Liver (tissue), 9 donors: Measurements from ENCODE around the gene ANP32D. TPM values are rescaled to one million over a fixed set of nuclear protein-coding genes. Genes with fewer than 3 reads are reported as not detected.
"Not testable (repeated sequence)": the region's sequence is repeated elsewhere in the genome, so short reads cannot be mapped to it uniquely, and the experiment has no call there.

Experiments
- DNase-seq: peaks from one replicate; pipeline ENCODE4 v3.0.0-alpha.2; 2017; ENCODE audit warnings: low spot score
- H3K27ac ChIP-seq, 2 donors: one replicate each; pipeline ENCODE4 v1.7.0; 2013; ENCODE audit warnings: inconsistent platforms in 2 of 2, low read length in 2 of 2, control low read depth in 1 of 2, low read depth in 1 of 2, mild to moderate bottlenecking in 1 of 2
- H3K27me3 ChIP-seq, 4 donors: one replicate each; pipeline versions ENCODE4 v1.6.1 to v1.7.0; 2013; ENCODE audit warnings: low read length in 3 of 4, inconsistent platforms in 1 of 4, mild to moderate bottlenecking in 1 of 4, moderate library complexity in 1 of 4; ENCODE audit not compliant: control insufficient read depth in 4 of 4, insufficient read depth in 4 of 4
- H3K36me3 ChIP-seq, 4 donors: one replicate each; pipeline versions ENCODE4 v1.6.1 to v1.7.0; 2013; ENCODE audit warnings: low read length in 3 of 4, mild to moderate bottlenecking in 3 of 4, low read depth in 1 of 4, moderate library complexity in 1 of 4; ENCODE audit not compliant: control insufficient read depth in 4 of 4, insufficient read depth in 3 of 4
- H3K4me1 ChIP-seq, 4 donors: one replicate each; pipeline versions ENCODE4 v1.6.1 to v1.7.0; 2013; ENCODE audit warnings: low read length in 3 of 4, mild to moderate bottlenecking in 3 of 4, moderate library complexity in 1 of 4; ENCODE audit not compliant: control insufficient read depth in 4 of 4, insufficient read depth in 4 of 4
- H3K4me3 ChIP-seq, 3 donors: one replicate each; pipeline versions ENCODE4 v1.6.1 to v1.7.0; 2013; ENCODE audit warnings: low read length in 3 of 3, control low read depth in 1 of 3, low read depth in 1 of 3, mild to moderate bottlenecking in 1 of 3
- H3K9ac ChIP-seq, 2 donors: one replicate each; pipeline ENCODE4 v1.7.0; 2013; ENCODE audit warnings: low read length in 2 of 2, mild to moderate bottlenecking in 2 of 2, moderate library complexity in 2 of 2, control low read depth in 1 of 2, low read depth in 1 of 2
- H3K9me3 ChIP-seq, 4 donors: one replicate each; pipeline versions ENCODE4 v1.6.1 to v1.7.0; 2013; ENCODE audit warnings: low read length in 3 of 4; ENCODE audit not compliant: control insufficient read depth in 4 of 4
- CTCF ChIP-seq: fragments of 150-350 bp; IDR thresholded peaks from 2 replicates; pipeline ENCODE4 v1.5.1; 2017; ENCODE audit warnings: improper control_type of control experiment, low read depth, low read length; ENCODE audit not compliant: missing input control
- EGR1 ChIP-seq, 2 donors: IDR thresholded peaks; 2 replicates each; pipeline ENCODE4 v1.6.1; 2016 to 2018; ENCODE audit warnings: antibody characterized with exemption in 2 of 2, low read depth in 2 of 2
- FOXA1 ChIP-seq: IDR thresholded peaks from 2 replicates; pipeline ENCODE4 v1.6.1; 2016; ENCODE audit warnings: antibody characterized with exemption
- FOXA2 ChIP-seq: IDR thresholded peaks from 2 replicates; pipeline ENCODE4 v1.6.1; 2016; ENCODE audit warnings: antibody characterized with exemption
- GABPA ChIP-seq, 2 donors: IDR thresholded peaks in 1 of 2; conservative IDR thresholded peaks in 1 of 2; 2 replicates each; pipeline ENCODE4 v1.6.1; 2016; ENCODE audit warnings: antibody characterized with exemption in 2 of 2, mild to moderate bottlenecking in 1 of 2, moderate library complexity in 1 of 2
- HNF4A ChIP-seq, 2 donors: conservative IDR thresholded peaks; 2 replicates each; pipeline ENCODE4 v1.6.1; 2016; ENCODE audit warnings: antibody characterized with exemption in 2 of 2, mild to moderate bottlenecking in 2 of 2
- HNF4G ChIP-seq: IDR thresholded peaks from 2 replicates; pipeline ENCODE4 v1.6.1; 2016; ENCODE audit warnings: antibody characterized with exemption
- JUND ChIP-seq, 2 donors: IDR thresholded peaks; 2 replicates each; pipeline ENCODE4 v1.6.1; 2016; ENCODE audit warnings: antibody characterized with exemption in 2 of 2
- NR2F2 ChIP-seq: IDR thresholded peaks from 2 replicates; pipeline ENCODE4 v1.6.1; 2016; ENCODE audit warnings: antibody characterized with exemption
- RAD21 ChIP-seq, 2 donors: IDR thresholded peaks; 2 replicates each; pipeline ENCODE4 v1.6.1; 2016; ENCODE audit warnings: antibody characterized with exemption in 2 of 2, mild to moderate bottlenecking in 2 of 2
- REST ChIP-seq: IDR thresholded peaks from 2 replicates; pipeline ENCODE4 v1.6.1; 2016; ENCODE audit warnings: antibody characterized with exemption, mild to moderate bottlenecking
- RXRA ChIP-seq, 2 donors: IDR thresholded peaks; 2 replicates each; pipeline ENCODE4 v1.6.1; 2017 to 2018; ENCODE audit warnings: antibody characterized with exemption in 2 of 2, mild to moderate bottlenecking in 1 of 2
- SP1 ChIP-seq: IDR thresholded peaks from 2 replicates; pipeline ENCODE4 v1.6.1; 2018; ENCODE audit warnings: antibody characterized with exemption, mild to moderate bottlenecking
- TAF1 ChIP-seq: conservative IDR thresholded peaks from 2 replicates; pipeline ENCODE4 v1.6.1; 2016; ENCODE audit warnings: antibody characterized with exemption, mild to moderate bottlenecking
- YY1 ChIP-seq: IDR thresholded peaks from 2 replicates; pipeline ENCODE4 v1.6.1; 2016; ENCODE audit warnings: antibody characterized with exemption, mild to moderate bottlenecking
- WGBS: extraction: QIAGEN DNeasy Blood & Tissue Kit; methylation state at CpG from one replicate; pipeline ENCODE4 v1.1.7; 2013; 5-methylcytosine and 5-hydroxymethylcytosine counted together
- polyA plus RNA-seq, 2 donors: library from polyadenylated mRNA; stranded (reverse) in 1 of 2; unstranded in 1 of 2; fragments of 200-250 nt in 1 of 2; fragments of >200 nt in 1 of 2; fragmentation: Nextera tagmentation in 1 of 2; extraction: Ambion mirVana in 1 of 2; gene quantifications; one replicate each; pipeline versions ENCODE4 v1.2.1 to v1.2.3, GENCODE V29; 2013 to 2015
- total RNA-seq, 2 donors: library from RNA; depleted of rRNA; stranded (reverse); fragments of >200 nt; gene quantifications; one replicate each; pipeline ENCODE4 v1.2.3, GENCODE V29; 2014
- TF ChIP-seq, protein P1 (sequence below): IDR thresholded peaks from 2 replicates; pipeline ENCODE4 v1.6.1; 2016; ENCODE audit warnings: antibody characterized with exemption
- TF ChIP-seq, protein P2 (sequence below): IDR thresholded peaks from 2 replicates; pipeline ENCODE4 v1.6.1; 2016; ENCODE audit warnings: antibody characterized with exemption
- TF ChIP-seq, protein P3 (sequence below): IDR thresholded peaks from 2 replicates; pipeline ENCODE4 v1.6.1; 2016; ENCODE audit warnings: antibody characterized with exemption
- donor health status: healthy.
- donor health status: healthy.
- donor health status: healthy.
- donor health status: healthy.
- donor health status: healthy.

The ANP32D gene
- total and polyA plus RNA-seq, 4 donors, result not detected

DNA sequence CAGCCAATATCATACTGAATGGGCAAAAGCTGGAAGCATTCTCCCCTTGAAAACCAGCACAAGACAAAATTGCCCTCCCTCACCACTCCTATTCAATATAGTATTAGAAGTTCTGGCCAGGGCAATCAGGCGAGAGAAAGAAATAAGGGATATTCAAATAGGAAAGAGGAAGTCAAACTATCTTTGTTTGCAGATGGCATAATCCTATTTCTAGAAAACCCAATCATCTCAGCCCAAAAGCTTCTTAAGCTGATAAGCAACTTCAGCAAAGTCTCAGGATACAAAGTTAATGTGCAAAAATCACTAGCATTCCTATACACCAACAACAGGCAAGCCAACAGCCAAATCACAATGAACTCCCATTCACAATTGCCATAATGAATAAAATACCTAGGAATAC lies 21.0 kb upstream of the ANP32D start:
- H3K27ac ChIP-seq, result no peak overlapping the region
- DNase-seq, result no peak
- H3K4me1 ChIP-seq, result no peaks in the 10 kb centered on the region
- peaks cover 0 to 1% (median 0%) of the 10 kb centered on the region in 4 donors for H3K9me3 ChIP-seq
- TF ChIP-seq GABPA (IDR thresholded peaks at IDR 0.05 in 1 of 2, conservative IDR thresholded peaks at IDR 0.05 in 1 of 2) (no peak), RXRA (IDR thresholded peaks at IDR 0.05) (no peak), EGR1 (IDR thresholded peaks at IDR 0.05; ENCODE audit: low read depth in 2 of 2) (no peak), SP1 (no peak), CTCF (no peak), HNF4G (no peak), TAF1 (no peak), HNF4A (conservative IDR thresholded peaks at IDR 0.05) (no peak), REST (no peak), RAD21 (IDR thresholded peaks at IDR 0.05) (no peak), JUND (IDR thresholded peaks at IDR 0.05) (no peak), NR2F2 (no peak), YY1 (no peak), FOXA2 (no peak), FOXA1 (no peak)
- TF ChIP-seq, protein P1, sequence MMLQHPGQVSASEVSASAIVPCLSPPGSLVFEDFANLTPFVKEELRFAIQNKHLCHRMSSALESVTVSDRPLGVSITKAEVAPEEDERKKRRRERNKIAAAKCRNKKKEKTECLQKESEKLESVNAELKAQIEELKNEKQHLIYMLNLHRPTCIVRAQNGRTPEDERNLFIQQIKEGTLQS, result no peak
- TF ChIP-seq, protein P2, sequence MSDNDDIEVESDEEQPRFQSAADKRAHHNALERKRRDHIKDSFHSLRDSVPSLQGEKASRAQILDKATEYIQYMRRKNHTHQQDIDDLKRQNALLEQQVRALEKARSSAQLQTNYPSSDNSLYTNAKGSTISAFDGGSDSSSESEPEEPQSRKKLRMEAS, result no peak
- TF ChIP-seq, protein P3, sequence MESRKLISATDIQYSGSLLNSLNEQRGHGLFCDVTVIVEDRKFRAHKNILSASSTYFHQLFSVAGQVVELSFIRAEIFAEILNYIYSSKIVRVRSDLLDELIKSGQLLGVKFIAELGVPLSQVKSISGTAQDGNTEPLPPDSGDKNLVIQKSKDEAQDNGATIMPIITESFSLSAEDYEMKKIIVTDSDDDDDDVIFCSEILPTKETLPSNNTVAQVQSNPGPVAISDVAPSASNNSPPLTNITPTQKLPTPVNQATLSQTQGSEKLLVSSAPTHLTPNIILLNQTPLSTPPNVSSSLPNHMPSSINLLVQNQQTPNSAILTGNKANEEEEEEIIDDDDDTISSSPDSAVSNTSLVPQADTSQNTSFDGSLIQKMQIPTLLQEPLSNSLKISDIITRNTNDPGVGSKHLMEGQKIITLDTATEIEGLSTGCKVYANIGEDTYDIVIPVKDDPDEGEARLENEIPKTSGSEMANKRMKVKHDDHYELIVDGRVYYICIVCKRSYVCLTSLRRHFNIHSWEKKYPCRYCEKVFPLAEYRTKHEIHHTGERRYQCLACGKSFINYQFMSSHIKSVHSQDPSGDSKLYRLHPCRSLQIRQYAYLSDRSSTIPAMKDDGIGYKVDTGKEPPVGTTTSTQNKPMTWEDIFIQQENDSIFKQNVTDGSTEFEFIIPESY, result no peak
- H3K36me3 ChIP-seq, result no peaks in the 10 kb centered on the region
- H3K9ac ChIP-seq, result no peak overlapping the region
- WGBS, result 49% methylated on average over 1 of the region's 1 CpG
- H3K4me3 ChIP-seq, result no peak overlapping the region
- peaks cover 0 to 5% (median 0%) of the 10 kb centered on the region in 4 donors for H3K27me3 ChIP-seq

DNA sequence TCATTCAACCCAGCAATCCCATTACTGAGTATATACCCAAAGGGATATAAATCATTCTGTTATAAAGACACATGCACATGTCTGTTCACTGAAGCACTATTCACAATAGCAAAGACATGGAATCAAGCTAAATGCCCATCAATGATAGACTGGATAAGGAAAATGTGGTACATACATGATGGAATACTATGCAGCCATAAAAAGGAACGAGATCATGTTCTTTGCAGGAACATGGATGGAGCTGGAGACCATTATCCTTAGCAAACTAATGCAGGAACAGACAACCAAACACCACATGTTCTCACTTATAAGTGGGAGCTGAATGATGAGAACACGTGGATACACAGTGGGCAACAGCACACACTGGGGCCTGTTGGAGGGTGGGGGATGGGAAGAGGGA lies 19.4 kb upstream of the ANP32D start:
- not testable (repeated sequence) for H3K27me3 ChIP-seq, H3K4me3 ChIP-seq, H3K27ac ChIP-seq, H3K9me3 ChIP-seq, DNase-seq, H3K4me1 ChIP-seq, H3K9ac ChIP-seq, H3K36me3 ChIP-seq
- 82% methylated on average over 2 of the region's 2 CpGs for WGBS
